Measurements from ENCODE around the gene ANXA2. TPM values are rescaled to one million over a fixed set of nuclear protein-coding genes. Genes with fewer than 3 reads are reported as not detected.

The ANXA2 gene
- polyA plus RNA-seq, 1 experiment = 5,886 TPM

GRCh38 chr15:60424006-60424405 lies 26.2 kb upstream of the ANXA2 start:
- Histone ChIP-seq H3K36me3 (ENCODE audit: control insufficient read depth, insufficient read depth, low read length) (no peaks in the 10 kb centered on the region), H3K4me3 (ENCODE audit: low read depth, low read length) (no peak overlapping the region), H3K27me3 (ENCODE audit: control insufficient read depth, insufficient read depth, low read length) (no peaks in the 10 kb centered on the region)
- CTCF ChIA-PET = interaction anchor here (1.1 kb wide), 1 partner anchor 26 kb away, joined by 3 read pairs; no protein-coding TSS in a partner anchor
- no peak for TF ChIP-seq CTCF (IDR thresholded peaks at IDR 0.05; ENCODE audit: insufficient read depth, low read depth, low read length)
- POLR2A ChIA-PET = no interaction called here
- DNase-seq (ENCODE audit: low read depth) = no peak

- ChIA-PET CTCF (interaction anchor here (1.1 kb wide), 1 partner anchor 25 kb away, joined by 3 read pairs; no protein-coding TSS in a partner anchor), POLR2A (no interaction called here)
- H3K4me3 ChIP-seq (ENCODE audit: low read depth, low read length) = no peak overlapping the region
Observed at GRCh38 chr15:60423537-60423936, 25.8 kb upstream of the ANXA2 start.

GRCh38 chr15:60421544-60421943 lies 23.8 kb upstream of the ANXA2 start:
- TF ChIP-seq CTCF (IDR thresholded peaks at IDR 0.05; ENCODE audit: insufficient read depth, low read depth, low read length) = no peak
- ChIA-PET CTCF (interaction anchor here (0.6 to 1.0 kb wide), 3 partner anchors 10 to 1272 kb away, joined by 3 read pairs; no protein-coding TSS in a partner anchor), POLR2A (no interaction called here)
- Histone ChIP-seq H3K4me3 (ENCODE audit: low read depth, low read length) (no peak overlapping the region), H3K27me3 (ENCODE audit: control insufficient read depth, insufficient read depth, low read length) (no peaks in the 10 kb centered on the region), H3K36me3 (ENCODE audit: control insufficient read depth, insufficient read depth, low read length) (no peaks in the 10 kb centered on the region)
- no peak for DNase-seq (ENCODE audit: low read depth)

More at GRCh38 chr15:60423537-60423936, 25.8 kb upstream of the ANXA2 start:
- no peak for TF ChIP-seq CTCF (IDR thresholded peaks at IDR 0.05; ENCODE audit: insufficient read depth, low read depth, low read length)
- no peaks in the 10 kb centered on the region for H3K27me3 ChIP-seq (ENCODE audit: control insufficient read depth, insufficient read depth, low read length)
- no peak for DNase-seq (ENCODE audit: low read depth)
- H3K36me3 ChIP-seq (ENCODE audit: control insufficient read depth, insufficient read depth, low read length) = no peaks in the 10 kb centered on the region

- no peak overlapping the region for H3K4me3 ChIP-seq (ENCODE audit: low read depth, low read length)
- CTCF ChIA-PET = no interaction called here
- no peak for DNase-seq (ENCODE audit: low read depth)
- no peaks in the 10 kb centered on the region for H3K27me3 ChIP-seq (ENCODE audit: control insufficient read depth, insufficient read depth, low read length)
- TF ChIP-seq CTCF (IDR thresholded peaks at IDR 0.05; ENCODE audit: insufficient read depth, low read depth, low read length) = no peak
- POLR2A ChIA-PET = no interaction called here
- H3K36me3 ChIP-seq (ENCODE audit: control insufficient read depth, insufficient read depth, low read length) = no peaks in the 10 kb centered on the region
Observed at GRCh38 chr15:60420203-60420716, 22.5 kb upstream of the ANXA2 start.

- no peak for DNase-seq (ENCODE audit: low read depth)
- no peak overlapping the region for H3K4me3 ChIP-seq (ENCODE audit: low read depth, low read length)
- H3K36me3 ChIP-seq (ENCODE audit: control insufficient read depth, insufficient read depth, low read length) = no peaks in the 10 kb centered on the region
- ChIA-PET CTCF (no interaction called here), POLR2A (no interaction called here)
- no peaks in the 10 kb centered on the region for H3K27me3 ChIP-seq (ENCODE audit: control insufficient read depth, insufficient read depth, low read length)
- no peak for TF ChIP-seq CTCF (IDR thresholded peaks at IDR 0.05; ENCODE audit: insufficient read depth, low read depth, low read length)
Observed at GRCh38 chr15:60419753-60420152, 22.0 kb upstream of the ANXA2 start.
